GM12891 (cell line): Measurements from ENCODE around the gene ADTRP.

Source experiments
- POLR2A ChIP-seq: IDR thresholded peaks from 2 replicates; pipeline ENCODE4 v1.6.1; 2011; ENCODE audit warnings: low read depth, low read length, control low read depth
- POLR2AphosphoS5 ChIP-seq: IDR thresholded peaks from 2 replicates; pipeline ENCODE4 v1.6.1; 2011; ENCODE audit warnings: low read depth, low read length, control low read depth

DNA sequence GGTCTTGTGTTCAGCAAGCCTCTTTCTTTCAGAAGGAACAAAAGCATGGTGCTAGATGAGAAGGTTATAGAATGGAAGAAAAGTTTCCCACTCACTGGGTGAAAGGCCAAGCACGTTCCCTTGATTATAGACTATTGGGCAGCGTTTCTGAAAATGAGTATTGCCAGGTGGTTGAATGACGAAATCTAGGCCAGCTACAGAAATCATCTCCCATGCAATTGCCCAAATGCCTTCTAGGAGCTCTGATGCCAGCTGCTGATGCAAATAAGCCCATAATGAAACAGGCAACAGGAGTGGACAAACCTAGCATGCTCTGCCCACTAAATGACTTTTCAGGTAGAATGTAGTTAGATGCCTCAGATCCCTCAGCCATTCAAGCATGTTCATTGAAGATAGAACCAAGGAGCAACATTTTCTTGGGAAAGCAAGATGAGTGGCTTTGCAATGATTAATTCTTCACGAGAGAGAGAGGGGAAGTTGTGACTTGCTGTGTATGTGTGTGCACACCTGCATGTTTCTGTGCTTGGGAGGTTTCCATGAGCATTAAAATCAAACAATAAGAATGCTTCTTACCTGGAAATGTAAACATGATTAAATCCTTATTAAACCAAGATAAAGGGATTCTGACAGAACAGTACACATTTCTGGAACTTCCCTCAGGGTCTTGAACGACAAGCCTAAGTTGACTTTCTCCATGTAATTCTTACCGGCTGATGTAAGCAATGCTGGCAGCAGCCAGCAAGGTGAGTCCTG lies 43.6 kb downstream of the ADTRP start:
- TF ChIP-seq POLR2AphosphoS5: no peak
- TF ChIP-seq POLR2A: no peak
